ENCODE results near the gene ADIPOR2. TPM values are rescaled to one million over a fixed set of nuclear protein-coding genes. Genes with fewer than 3 reads are reported as not detected.
"Not testable (repeated sequence)": the region's sequence is repeated elsewhere in the genome, so short reads cannot be mapped to it uniquely, and the experiment has no call there.

ADIPOR2 gene
- total RNA-seq, 1 experiment from 2014 or later: 31.7 TPM

- not testable (repeated sequence) for DNase-seq (ENCODE audit: low spot score)
Measured at GRCh38 chr12:1731688-1732078, 40.8 kb downstream of the ADIPOR2 start.

GRCh38 chr12:1732914-1733313 lies 42.0 kb downstream of the ADIPOR2 start:
- DNase-seq (ENCODE audit: low spot score): no peak

- not testable (repeated sequence) for DNase-seq (ENCODE audit: low spot score)
Measured at GRCh38 chr12:1733712-1734111, 42.8 kb downstream of the ADIPOR2 start.

- DNase-seq (ENCODE audit: low spot score): no peak
Measured at GRCh38 chr12:1737652-1738286, 46.9 kb downstream of the ADIPOR2 start.

- DNase-seq (ENCODE audit: low spot score): no peak
Measured at GRCh38 chr12:1738446-1738845, 47.6 kb downstream of the ADIPOR2 start.

- DNase-seq (ENCODE audit: low spot score): no peak
Measured at GRCh38 chr12:1739368-1739767, 48.5 kb downstream of the ADIPOR2 start.

- peak; percentile 49 for DNase-seq (ENCODE audit: low spot score)
Measured at GRCh38 chr12:1740161-1740948, 49.5 kb downstream of the ADIPOR2 start.

- no peak for DNase-seq (ENCODE audit: low spot score)
Measured at GRCh38 chr12:1741154-1741949, 50.5 kb downstream of the ADIPOR2 start.

GRCh38 chr12:1744932-1745331 lies 54.1 kb downstream of the ADIPOR2 start:
- no peak for DNase-seq (ENCODE audit: low spot score)

- DNase-seq (ENCODE audit: low spot score): no peak
Measured at GRCh38 chr12:1747609-1748008, 56.7 kb downstream of the ADIPOR2 start.

GRCh38 chr12:1749019-1749418 lies 58.1 kb downstream of the ADIPOR2 start:
- DNase-seq (ENCODE audit: low spot score): no peak

GRCh38 chr12:1750300-1750699 lies 59.4 kb downstream of the ADIPOR2 start:
- no peak for DNase-seq (ENCODE audit: low spot score)

GRCh38 chr12:1758376-1758775 lies 67.5 kb downstream of the ADIPOR2 start:
- no peak for DNase-seq (ENCODE audit: low spot score)

GRCh38 chr12:1758887-1759286 lies 68.0 kb downstream of the ADIPOR2 start:
- DNase-seq (ENCODE audit: low spot score): no peak

- peak; percentile 32 for DNase-seq (ENCODE audit: low spot score)
Measured at GRCh38 chr12:1760566-1761382, 69.9 kb downstream of the ADIPOR2 start.

- DNase-seq (ENCODE audit: low spot score): no peak
Measured at GRCh38 chr12:1761857-1762256, 71.0 kb downstream of the ADIPOR2 start.

- DNase-seq (ENCODE audit: low spot score): no peak
Measured at GRCh38 chr12:1763153-1763552, 72.3 kb downstream of the ADIPOR2 start.

GRCh38 chr12:1766110-1766509 lies 75.2 kb downstream of the ADIPOR2 start:
- no peak for DNase-seq (ENCODE audit: low spot score)

- DNase-seq (ENCODE audit: low spot score): no peak
Measured at GRCh38 chr12:1767407-1768090, 76.7 kb downstream of the ADIPOR2 start.

GRCh38 chr12:1768615-1769014 lies 77.7 kb downstream of the ADIPOR2 start:
- no peak for DNase-seq (ENCODE audit: low spot score)
